OCI-LY7 (cell line): ENCODE results near the gene GNG12.

ENCODE experiments used
- EZH2phosphoT487 ChIP-seq: fragments of 200-600 bp; sonication (generic); IDR thresholded peaks from 2 replicates; pipeline ENCODE4 v1.6.1; 2018; ENCODE audit warnings: low read depth, borderline replicate concordance, mild to moderate bottlenecking, mixed run types, antibody characterized with exemption, low read length, moderate library complexity, mixed read lengths
- TF ChIP-seq, protein P1 (sequence below): fragments of 200-600 bp; sonication (generic); conservative IDR thresholded peaks from 2 replicates; pipeline ENCODE4 v1.5.1; 2014; ENCODE audit warnings: mild to moderate bottlenecking, antibody characterized with exemption, low read length, moderate library complexity, mixed read lengths

- TF ChIP-seq, protein P1, sequence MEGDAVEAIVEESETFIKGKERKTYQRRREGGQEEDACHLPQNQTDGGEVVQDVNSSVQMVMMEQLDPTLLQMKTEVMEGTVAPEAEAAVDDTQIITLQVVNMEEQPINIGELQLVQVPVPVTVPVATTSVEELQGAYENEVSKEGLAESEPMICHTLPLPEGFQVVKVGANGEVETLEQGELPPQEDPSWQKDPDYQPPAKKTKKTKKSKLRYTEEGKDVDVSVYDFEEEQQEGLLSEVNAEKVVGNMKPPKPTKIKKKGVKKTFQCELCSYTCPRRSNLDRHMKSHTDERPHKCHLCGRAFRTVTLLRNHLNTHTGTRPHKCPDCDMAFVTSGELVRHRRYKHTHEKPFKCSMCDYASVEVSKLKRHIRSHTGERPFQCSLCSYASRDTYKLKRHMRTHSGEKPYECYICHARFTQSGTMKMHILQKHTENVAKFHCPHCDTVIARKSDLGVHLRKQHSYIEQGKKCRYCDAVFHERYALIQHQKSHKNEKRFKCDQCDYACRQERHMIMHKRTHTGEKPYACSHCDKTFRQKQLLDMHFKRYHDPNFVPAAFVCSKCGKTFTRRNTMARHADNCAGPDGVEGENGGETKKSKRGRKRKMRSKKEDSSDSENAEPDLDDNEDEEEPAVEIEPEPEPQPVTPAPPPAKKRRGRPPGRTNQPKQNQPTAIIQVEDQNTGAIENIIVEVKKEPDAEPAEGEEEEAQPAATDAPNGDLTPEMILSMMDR: no peak
- TF ChIP-seq EZH2phosphoT487: no peak
Observed at GRCh38 chr1:67705735-67706453, 127.4 kb downstream of the GNG12 start.
